Coronary artery (tissue), 2 donors: Measurements from ENCODE around the gene CADPS2.
"Not testable (repeated sequence)": the region's sequence is repeated elsewhere in the genome, so short reads cannot be mapped to it uniquely, and the experiment has no call there.

ENCODE experiments used
- DNase-seq: peaks from one replicate; pipeline ENCODE4 v3.0.0-alpha.2; 2017; ENCODE audit warnings: low spot score
- H3K27ac ChIP-seq, 2 donors: fragments of 200-600 bp; sonication (generic); one replicate each; pipeline ENCODE4 v1.5.1; 2016 to 2019
- H3K4me3 ChIP-seq: fragments of 200-600 bp; sonication (generic); 2 replicates; pipeline ENCODE4 v1.5.1; 2016; ENCODE audit warnings: mild to moderate bottlenecking, moderate library complexity
- CTCF ChIP-seq: fragments of 200-600 bp; sonication (generic); IDR thresholded peaks from one replicate; pipeline ENCODE4 v1.5.1; 2019; ENCODE audit warnings: antibody characterized with exemption

Gene CADPS2

GRCh38 chr7:122679813-122680212 lies 206.4 kb downstream of the CADPS2 start:
- TF ChIP-seq CTCF, result no peak
- no peak for DNase-seq
- Histone ChIP-seq H3K4me3 (no peak overlapping the region), H3K27ac (no peak overlapping the region)

- H3K27ac ChIP-seq, DNase-seq, H3K4me3 ChIP-seq: not testable (repeated sequence)
Measured at GRCh38 chr7:122679269-122679709, 207.0 kb downstream of the CADPS2 start.

GRCh38 chr7:122677149-122677548 lies 209.1 kb downstream of the CADPS2 start:
- no peak for TF ChIP-seq CTCF
- no peak overlapping the region for H3K4me3 ChIP-seq
- no peak for DNase-seq
- H3K27ac ChIP-seq, result no peak overlapping the region

GRCh38 chr7:122676466-122676865 lies 209.8 kb downstream of the CADPS2 start:
- TF ChIP-seq CTCF, result no peak
- Histone ChIP-seq H3K27ac (no peak overlapping the region), H3K4me3 (no peak overlapping the region)
- no peak for DNase-seq

- no peak for DNase-seq
- TF ChIP-seq CTCF, result no peak
- H3K27ac ChIP-seq, result no peak overlapping the region
- no peak overlapping the region for H3K4me3 ChIP-seq
Measured at GRCh38 chr7:122675621-122676020, 210.6 kb downstream of the CADPS2 start.

- H3K27ac ChIP-seq, result peak overlapping the region in 1 of 2 donors; percentile 28
- H3K4me3 ChIP-seq, result peak overlapping the region; percentile 31
- no peak for TF ChIP-seq CTCF
- no peak for DNase-seq
Measured at GRCh38 chr7:122675011-122675410, 211.2 kb downstream of the CADPS2 start.

- no peak for DNase-seq
- no peak overlapping the region for H3K27ac ChIP-seq
Measured at GRCh38 chr7:122674502-122674901, 211.8 kb downstream of the CADPS2 start.

More at GRCh38 chr7:122674502-122674901, 211.8 kb downstream of the CADPS2 start:
- H3K4me3 ChIP-seq, result no peak overlapping the region
- TF ChIP-seq CTCF, result no peak
